GM12864 (cell line): ENCODE results near the gene TRIM41.

ENCODE experiments used
- DNase-seq: peaks from one replicate; pipeline ENCODE4 v3.0.0-alpha.2; 2011; ENCODE audit warnings: low read depth
- H3K4me3 ChIP-seq: 2 replicates; pipeline ENCODE4 v1.5.1; 2011; ENCODE audit warnings: mild to moderate bottlenecking, low read depth, low read length, control low read depth
- TF ChIP-seq, protein P1 (sequence below): IDR thresholded peaks from 2 replicates; pipeline ENCODE4 v1.5.1; 2011; ENCODE audit warnings: low read depth, mild to moderate bottlenecking, moderate library complexity, low read length, control low read depth, inconsistent platforms; ENCODE audit errors: missing control alignments

TRIM41 gene

DNA sequence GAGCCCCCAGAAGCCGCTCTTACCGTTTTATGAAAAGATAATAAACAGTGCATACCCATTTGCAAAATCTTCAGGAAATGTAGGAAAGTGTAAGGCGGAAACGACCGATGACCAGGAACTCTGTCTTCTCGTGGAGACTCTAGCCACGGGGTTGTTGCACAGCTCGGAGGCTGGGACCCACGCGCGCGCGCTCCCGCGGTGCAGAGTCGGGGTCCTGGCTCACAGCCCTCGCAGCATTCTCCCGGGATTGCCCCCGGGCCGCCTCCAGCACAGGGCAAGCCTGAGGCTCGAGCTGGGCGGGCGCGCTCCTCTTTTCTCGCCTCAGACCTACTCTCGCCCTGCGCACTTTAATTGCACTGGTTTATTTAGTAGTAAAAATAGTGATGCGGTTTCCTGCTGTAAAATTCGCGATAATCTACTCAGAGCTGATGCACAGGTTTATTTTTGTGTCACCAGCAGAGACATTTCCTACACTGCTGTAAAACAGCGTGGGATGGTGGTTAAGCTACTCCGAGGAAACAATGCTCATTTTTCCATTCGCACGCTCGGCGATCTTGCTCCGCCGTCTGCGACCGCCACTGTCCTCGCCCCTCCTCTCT lies 33.6 kb upstream of the TRIM41 start:
- DNase-seq: no peak
- TF ChIP-seq, protein P1, sequence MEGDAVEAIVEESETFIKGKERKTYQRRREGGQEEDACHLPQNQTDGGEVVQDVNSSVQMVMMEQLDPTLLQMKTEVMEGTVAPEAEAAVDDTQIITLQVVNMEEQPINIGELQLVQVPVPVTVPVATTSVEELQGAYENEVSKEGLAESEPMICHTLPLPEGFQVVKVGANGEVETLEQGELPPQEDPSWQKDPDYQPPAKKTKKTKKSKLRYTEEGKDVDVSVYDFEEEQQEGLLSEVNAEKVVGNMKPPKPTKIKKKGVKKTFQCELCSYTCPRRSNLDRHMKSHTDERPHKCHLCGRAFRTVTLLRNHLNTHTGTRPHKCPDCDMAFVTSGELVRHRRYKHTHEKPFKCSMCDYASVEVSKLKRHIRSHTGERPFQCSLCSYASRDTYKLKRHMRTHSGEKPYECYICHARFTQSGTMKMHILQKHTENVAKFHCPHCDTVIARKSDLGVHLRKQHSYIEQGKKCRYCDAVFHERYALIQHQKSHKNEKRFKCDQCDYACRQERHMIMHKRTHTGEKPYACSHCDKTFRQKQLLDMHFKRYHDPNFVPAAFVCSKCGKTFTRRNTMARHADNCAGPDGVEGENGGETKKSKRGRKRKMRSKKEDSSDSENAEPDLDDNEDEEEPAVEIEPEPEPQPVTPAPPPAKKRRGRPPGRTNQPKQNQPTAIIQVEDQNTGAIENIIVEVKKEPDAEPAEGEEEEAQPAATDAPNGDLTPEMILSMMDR: no peak
- peak overlapping the region; percentile 87 for H3K4me3 ChIP-seq

DNA sequence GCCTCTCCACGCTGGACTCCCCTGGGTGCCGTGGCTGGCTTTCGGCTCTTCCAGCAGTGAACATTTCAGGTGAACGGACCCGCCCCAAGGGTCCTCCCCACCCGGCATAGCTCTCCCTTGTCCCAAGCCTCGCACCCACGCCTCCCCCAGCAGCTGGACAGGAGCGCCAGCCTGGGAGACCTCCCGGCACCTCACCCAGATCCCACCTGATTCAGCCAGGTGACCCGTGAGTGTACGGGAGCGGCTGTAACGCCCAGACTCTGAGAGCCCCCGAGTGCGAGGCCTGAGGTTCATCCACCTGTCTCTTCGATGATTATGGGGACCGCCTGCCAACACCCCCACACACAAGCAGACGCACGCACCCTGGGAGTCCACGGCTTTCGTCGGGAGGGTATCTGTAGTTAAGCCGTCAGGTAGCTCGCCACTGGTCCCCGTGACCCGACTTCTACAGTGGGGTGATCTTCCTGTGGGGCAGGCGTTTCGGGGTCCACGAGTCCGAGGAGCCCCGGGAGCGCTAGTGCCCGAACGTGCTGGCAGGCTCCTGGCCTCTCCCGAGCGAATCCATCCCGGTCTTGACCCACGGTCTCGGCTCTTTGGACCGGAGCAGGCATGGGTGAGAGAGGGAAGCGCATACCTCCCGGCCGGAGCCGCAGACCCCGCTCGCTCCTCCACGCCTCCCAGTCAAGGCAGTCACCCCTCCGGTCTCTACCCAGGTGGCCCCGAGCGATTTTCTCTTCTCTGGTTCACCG lies 32.9 kb upstream of the TRIM41 start:
- DNase-seq: no peak
- TF ChIP-seq, protein P1: no peak
- peak overlapping the region; percentile 87 for H3K4me3 ChIP-seq

- TF ChIP-seq, protein P1: peak; percentile 43
- H3K4me3 ChIP-seq: peak overlapping the region; percentile 87
- no peak for DNase-seq
Observed at GRCh38 chr5:181190711-181191525, 32.2 kb upstream of the TRIM41 start.

- no peak for DNase-seq
- TF ChIP-seq, protein P1: no peak
- H3K4me3 ChIP-seq: peak overlapping the region; percentile 87
Observed at GRCh38 chr5:181191526-181192336, 31.4 kb upstream of the TRIM41 start.

DNA sequence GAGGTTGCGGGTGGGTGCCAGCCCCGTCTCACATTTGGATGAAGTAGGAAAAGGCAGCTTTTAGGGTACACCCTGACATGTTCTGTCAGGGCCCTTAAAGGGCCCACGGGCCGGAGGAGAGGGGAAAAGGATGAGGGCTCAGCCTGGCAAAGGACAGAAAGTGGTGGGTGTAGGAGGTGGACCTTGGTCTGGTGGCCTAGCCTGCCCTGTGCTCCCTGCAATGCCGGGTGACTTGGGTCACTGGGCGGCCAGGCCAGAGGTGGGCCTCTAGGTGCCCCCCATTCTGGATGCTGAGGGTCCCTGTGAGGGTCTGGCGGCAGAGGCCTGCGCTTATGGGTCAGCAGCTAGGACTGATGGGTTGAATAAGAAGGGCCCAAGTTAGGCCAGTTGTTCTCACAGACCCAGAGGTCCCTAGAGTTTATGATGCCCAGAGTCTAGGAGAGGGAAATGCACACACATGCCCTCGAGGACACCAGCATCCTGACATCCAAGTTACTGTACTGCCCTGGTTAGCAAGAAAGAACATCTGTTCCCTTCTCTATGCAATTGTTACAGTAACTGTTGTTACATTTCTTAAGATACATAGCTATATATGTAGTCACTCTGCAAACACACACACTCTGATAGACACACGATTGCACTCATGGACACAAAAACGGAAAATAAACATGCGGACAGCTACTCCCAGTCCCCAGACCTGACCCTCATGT lies 30.6 kb upstream of the TRIM41 start:
- peak overlapping the region; percentile 70 for H3K4me3 ChIP-seq
- DNase-seq: no peak
- TF ChIP-seq, protein P1: no peak

GRCh38 chr5:181193656-181194055 lies 29.4 kb upstream of the TRIM41 start:
- TF ChIP-seq, protein P1: no peak
- DNase-seq: no peak

More at GRCh38 chr5:181193656-181194055, 29.4 kb upstream of the TRIM41 start:
- H3K4me3 ChIP-seq: no peak overlapping the region
